Lower lobe of right lung (tissue), 2 donors: ENCODE measurements around the gene PHLPP1. TPM values are rescaled to one million over a fixed set of nuclear protein-coding genes. Genes with fewer than 3 reads are reported as not detected.

Experiments used
- ATAC-seq, 2 donors: fragments of 200-7000 bp; cut with Tn5 transposase; one replicate each; pipeline ENCODE4 v1.9.1; 2020 to 2022; ENCODE audit warnings: mild to moderate bottlenecking in 2 of 2, moderate library complexity in 2 of 2
- DNase-seq: peaks from one replicate; pipeline ENCODE4 v3.0.0-alpha.2; 2020
- H3K27ac ChIP-seq: fragments of 200-600 bp; one replicate; pipeline ENCODE4 v1.8.0; 2022
- H3K27me3 ChIP-seq: fragments of 200-600 bp; one replicate; pipeline ENCODE4 v1.8.0; 2022; ENCODE audit warnings: low read depth
- H3K36me3 ChIP-seq: fragments of 200-600 bp; one replicate; pipeline ENCODE4 v1.8.0; 2022; ENCODE audit warnings: mild to moderate bottlenecking
- H3K4me1 ChIP-seq: fragments of 200-600 bp; one replicate; pipeline ENCODE4 v1.8.0; 2022
- H3K4me3 ChIP-seq: fragments of 200-600 bp; one replicate; pipeline ENCODE4 v1.8.0; 2022; ENCODE audit warnings: mild to moderate bottlenecking
- H3K9me3 ChIP-seq: fragments of 200-600 bp; one replicate; pipeline ENCODE4 v1.8.0; 2022
- CTCF ChIP-seq: fragments of 200-600 bp; IDR thresholded peaks from one replicate; pipeline ENCODE4 v1.8.0; 2022; ENCODE audit warnings: antibody characterized with exemption, mild to moderate bottlenecking
- intact Hi-C: fragments of 100-400 bp; cut with DNase I; formaldehyde crosslinking; loops from one replicate; pipeline ENCODE4 v1.11.0; 2022
- total RNA-seq: library from RNA; stranded (reverse); fragmentation: NEBNext Ultra II Directional; extraction: Animal tissue kit (Norgen Biotek cat#: 25700); gene quantifications from one replicate; pipeline ENCODE4 v1.2.1, GENCODE V29; 2021
- donor health status: DM: no; HTN: yes; CAD: no; lungs with severe emphysema.

The PHLPP1 gene
- total RNA-seq, 1 donor from 2014 or later = 12.6 TPM

GRCh38 chr18:62841405-62841804, 126.1 kb downstream of the PHLPP1 start:
- H3K27ac ChIP-seq = no peak overlapping the region
- no peaks in the 10 kb centered on the region for H3K4me1 ChIP-seq
- DNase-seq = no peak
- H3K36me3 ChIP-seq = no peaks in the 10 kb centered on the region
- ATAC-seq = no peak
- no peaks in the 10 kb centered on the region for H3K27me3 ChIP-seq
- TF ChIP-seq CTCF = no peak
- H3K4me3 ChIP-seq = no peak overlapping the region
- no peaks in the 10 kb centered on the region for H3K9me3 ChIP-seq
- intact Hi-C loops = no loop called here

- Histone ChIP-seq H3K27me3 (no peaks in the 10 kb centered on the region), H3K4me3 (no peak overlapping the region)
- no peak for ATAC-seq
Observed at GRCh38 chr18:62842898-62843297, 127.6 kb downstream of the PHLPP1 start.

GRCh38 chr18:62844850-62845643, 129.7 kb downstream of the PHLPP1 start:
- ATAC-seq (no peak), DNase-seq (no peak)
- no peaks in the 10 kb centered on the region for H3K9me3 ChIP-seq
- H3K4me3 ChIP-seq = no peak overlapping the region
- H3K4me1 ChIP-seq = no peaks in the 10 kb centered on the region
- no peak for TF ChIP-seq CTCF
- intact Hi-C loops = no loop called here
- no peak overlapping the region for H3K27ac ChIP-seq
- H3K36me3 ChIP-seq = no peaks in the 10 kb centered on the region
- H3K27me3 ChIP-seq = no peaks in the 10 kb centered on the region

More at GRCh38 chr18:62842898-62843297, 127.6 kb downstream of the PHLPP1 start:
- no peak for TF ChIP-seq CTCF
- intact Hi-C loops = no loop called here
- no peak overlapping the region for H3K27ac ChIP-seq
- H3K9me3 ChIP-seq = no peaks in the 10 kb centered on the region
- no peaks in the 10 kb centered on the region for H3K4me1 ChIP-seq
- no peaks in the 10 kb centered on the region for H3K36me3 ChIP-seq
- no peak for DNase-seq

GRCh38 chr18:62846313-62846712, 131.0 kb downstream of the PHLPP1 start:
- H3K27me3 ChIP-seq = no peaks in the 10 kb centered on the region
- no peak overlapping the region for H3K4me3 ChIP-seq
- no peaks in the 10 kb centered on the region for H3K36me3 ChIP-seq
- H3K4me1 ChIP-seq = no peaks in the 10 kb centered on the region
- no peaks in the 10 kb centered on the region for H3K9me3 ChIP-seq
- no peak for TF ChIP-seq CTCF
- no peak for DNase-seq
- no peak overlapping the region for H3K27ac ChIP-seq
- ATAC-seq = no peak
- intact Hi-C loops = no loop called here

- H3K4me3 ChIP-seq = no peak overlapping the region
- no peak overlapping the region for H3K27ac ChIP-seq
- ATAC-seq (no peak), DNase-seq (no peak)
- no peaks in the 10 kb centered on the region for H3K9me3 ChIP-seq
- intact Hi-C loops = no loop called here
- no peaks in the 10 kb centered on the region for H3K27me3 ChIP-seq
- TF ChIP-seq CTCF = no peak
- no peaks in the 10 kb centered on the region for H3K4me1 ChIP-seq
- H3K36me3 ChIP-seq = no peaks in the 10 kb centered on the region
Observed at GRCh38 chr18:62847081-62847480, 131.7 kb downstream of the PHLPP1 start.
